TTC549 (cell line): Measurements from ENCODE around the gene COASY.
A peak's percentile ranks its signal among the peaks of the same experiment; 100 is the strongest.

Experiments used
- FAIRE-seq: peaks from 2 replicates; lab custom pipeline; 2012; peaks lifted over from hg19 to GRCh38; lab: Jason Lieb, UNC

Gene COASY

DNA sequence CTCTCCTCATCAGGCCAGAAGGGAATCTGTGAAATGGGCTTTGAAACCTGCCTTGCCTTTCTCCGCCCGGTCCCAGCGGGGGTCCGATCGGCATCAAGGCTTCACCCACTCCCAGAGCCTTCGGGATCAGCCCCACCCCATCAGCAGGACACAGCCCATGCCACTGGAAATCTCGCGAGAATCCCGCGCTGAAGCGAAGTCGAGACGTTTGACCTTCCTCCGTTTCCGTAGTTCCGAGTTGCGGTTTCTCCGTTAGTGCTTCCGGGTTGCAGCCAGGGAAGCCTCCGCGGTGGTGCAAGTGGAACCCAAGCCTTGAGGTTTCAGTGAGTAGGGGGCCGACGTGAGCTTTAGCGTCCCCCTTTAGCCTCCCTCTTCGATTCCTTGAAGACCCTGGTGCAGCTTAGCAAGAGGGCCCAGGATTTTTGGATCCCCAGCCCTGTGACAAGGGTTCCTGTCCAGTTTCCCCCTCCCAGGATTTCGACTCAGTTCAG, at the start of gene COASY:
Gene COASY (plus strand): TSS at position 252 of the 491 bp plus-strand sequence. CDS start 475 bp downstream, outside the sequence.
- no peak for FAIRE-seq

DNA sequence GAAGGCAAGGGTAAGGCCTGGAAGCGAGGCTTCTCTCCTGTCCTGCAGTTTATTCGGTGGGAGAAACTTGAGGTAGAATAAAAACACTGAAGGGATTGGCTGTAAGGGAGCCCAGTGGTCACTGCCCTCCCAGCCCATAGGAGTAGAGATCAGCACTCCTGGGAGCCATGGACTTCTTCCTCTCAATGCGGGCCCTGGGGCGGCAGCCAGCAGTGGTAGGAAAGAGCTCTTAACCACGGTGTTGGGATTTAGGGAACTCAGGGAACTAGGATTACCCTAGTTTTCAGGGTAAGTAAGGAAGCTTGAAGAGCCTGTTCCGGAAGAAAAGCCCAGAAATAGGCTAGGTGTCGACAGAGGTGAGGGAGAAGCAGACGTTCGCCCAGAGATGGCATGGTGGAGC, 49.7 kb upstream of the COASY start:
- FAIRE-seq, result no peak

DNA sequence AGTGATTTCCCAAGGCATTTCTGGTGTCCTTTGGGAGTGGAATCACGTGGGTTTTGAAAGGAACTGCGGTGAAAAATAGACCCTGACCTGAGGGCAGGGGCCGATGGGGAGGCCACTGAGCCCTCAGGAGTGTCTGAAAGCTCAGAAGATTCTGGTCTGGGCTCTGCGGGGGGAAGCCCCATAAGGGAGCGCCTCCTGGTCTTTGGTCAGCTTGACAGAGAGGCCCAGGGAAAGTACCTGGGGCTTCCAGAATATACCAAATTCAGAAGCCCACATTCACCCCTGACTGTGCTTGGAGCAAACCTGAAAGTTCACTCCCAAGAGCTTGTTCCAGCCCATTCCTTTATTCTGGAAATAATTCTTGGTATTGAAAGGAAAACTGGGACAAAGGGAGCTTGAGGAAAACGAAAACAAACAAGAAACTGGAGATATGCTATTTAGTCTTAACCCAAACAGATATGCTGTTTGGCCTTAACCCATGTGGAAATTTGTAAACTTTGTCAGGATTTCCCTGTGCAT, 49.2 kb upstream of the COASY start:
- no peak for FAIRE-seq

DNA sequence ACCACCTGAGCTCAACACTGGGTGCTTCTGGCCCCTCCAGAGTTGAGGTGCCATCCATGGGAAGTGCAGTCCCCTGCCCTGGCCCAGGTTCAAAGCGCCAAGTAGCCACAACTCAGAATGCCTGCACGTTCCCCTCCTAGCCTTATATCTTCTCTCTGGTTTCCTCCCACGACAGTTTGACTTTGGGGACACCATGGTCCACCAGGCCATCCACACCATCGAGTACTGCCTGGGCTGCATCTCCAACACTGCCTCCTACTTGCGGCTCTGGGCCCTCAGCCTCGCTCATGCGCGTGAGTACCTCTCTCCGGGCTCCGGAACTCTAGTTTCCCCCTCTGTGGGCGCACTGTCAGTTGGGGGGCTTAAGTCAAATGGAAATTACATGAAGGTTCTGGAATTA, 48.3 kb upstream of the COASY start:
- FAIRE-seq, result no peak

DNA sequence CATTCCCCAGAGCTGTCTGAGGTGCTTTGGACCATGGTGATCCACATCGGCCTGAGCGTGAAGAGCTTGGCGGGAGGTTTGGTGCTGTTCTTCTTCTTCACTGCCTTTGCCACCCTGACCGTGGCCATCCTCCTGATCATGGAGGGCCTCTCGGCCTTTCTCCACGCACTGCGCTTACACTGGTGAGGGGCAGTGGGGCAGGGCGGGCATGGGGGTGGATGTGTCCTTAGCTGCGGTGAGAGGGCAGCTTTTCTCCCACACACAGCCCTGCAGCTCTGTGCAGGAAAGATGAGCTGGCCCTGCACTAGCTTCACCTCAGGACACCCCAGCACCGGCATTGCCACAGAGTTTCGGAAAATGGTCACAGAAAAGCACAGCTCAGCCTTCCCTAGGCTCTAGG, 47.7 kb upstream of the COASY start:
- no peak for FAIRE-seq

DNA sequence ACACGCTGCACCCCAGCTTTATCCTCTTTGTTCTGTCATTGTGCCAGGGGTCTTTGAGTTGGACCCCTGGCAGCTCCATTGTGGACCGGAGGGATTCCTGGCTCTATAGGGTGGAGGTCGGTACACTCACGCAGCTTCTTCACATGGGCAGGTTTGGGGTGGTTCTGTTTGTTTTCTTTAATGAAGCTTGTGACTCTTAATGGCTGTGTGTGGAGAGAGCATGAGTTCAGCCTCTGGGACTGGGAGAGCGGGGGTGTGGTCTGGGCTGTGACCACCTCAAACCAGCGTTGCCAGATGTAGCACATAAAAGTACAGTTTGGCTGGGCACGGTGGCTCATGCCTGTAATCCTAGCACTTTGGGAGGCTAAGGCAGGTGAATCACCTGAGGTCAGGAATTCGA, 47.1 kb upstream of the COASY start:
- no peak for FAIRE-seq

DNA sequence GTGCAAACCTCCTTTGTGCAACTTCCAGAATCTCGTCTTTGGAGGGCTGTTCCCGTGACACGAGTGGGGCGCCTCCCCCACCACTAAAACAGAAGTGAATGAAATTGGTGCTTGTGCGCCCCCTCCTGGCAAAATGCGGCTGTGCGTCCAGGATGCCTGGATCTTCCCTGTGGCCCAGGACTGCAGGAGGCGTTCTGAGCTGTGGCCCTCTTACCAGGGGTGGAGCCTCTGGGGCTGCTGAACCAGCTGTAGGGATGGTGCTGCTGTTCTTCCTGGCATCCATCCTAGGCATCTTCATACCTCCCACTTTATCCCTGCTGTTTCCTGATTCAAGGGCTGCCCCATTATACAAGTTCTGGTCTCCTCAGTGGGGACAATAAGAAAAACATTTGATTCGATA, 44.4 kb upstream of the COASY start:
- peak; percentile 42 for FAIRE-seq

DNA sequence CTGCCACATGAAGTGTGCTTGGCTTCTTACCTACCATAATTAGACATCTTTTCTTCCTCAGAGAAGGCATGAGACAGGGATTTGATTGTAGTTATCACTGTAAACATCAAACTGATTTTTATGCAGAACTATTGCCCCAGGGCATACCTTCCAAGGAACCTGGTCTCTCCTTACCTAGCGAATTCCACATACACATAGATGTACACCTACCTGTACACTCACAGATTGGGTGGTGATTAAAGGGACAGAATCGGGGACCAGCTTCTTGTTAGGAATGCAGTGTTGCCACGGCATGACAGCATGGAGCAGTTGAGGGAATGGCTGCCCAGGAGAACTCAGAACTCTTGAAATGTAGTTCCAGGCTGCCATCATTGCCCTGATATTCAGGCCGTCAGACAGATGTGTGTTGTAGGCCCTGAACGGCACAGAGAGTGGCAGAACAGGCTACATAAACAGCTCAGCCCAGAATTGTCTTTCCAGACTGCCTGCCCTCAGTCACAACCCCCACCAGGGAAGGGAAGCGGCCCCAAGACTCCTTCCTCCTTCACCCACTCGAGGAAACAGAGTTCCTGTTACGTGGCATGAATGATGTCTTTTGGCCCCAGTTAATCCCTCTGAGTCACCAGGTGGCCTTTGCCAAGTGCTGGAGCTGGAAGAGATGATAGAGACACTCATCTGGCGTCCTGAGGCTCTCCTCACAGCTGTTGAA, 43.7 kb upstream of the COASY start:
- FAIRE-seq, result no peak

DNA sequence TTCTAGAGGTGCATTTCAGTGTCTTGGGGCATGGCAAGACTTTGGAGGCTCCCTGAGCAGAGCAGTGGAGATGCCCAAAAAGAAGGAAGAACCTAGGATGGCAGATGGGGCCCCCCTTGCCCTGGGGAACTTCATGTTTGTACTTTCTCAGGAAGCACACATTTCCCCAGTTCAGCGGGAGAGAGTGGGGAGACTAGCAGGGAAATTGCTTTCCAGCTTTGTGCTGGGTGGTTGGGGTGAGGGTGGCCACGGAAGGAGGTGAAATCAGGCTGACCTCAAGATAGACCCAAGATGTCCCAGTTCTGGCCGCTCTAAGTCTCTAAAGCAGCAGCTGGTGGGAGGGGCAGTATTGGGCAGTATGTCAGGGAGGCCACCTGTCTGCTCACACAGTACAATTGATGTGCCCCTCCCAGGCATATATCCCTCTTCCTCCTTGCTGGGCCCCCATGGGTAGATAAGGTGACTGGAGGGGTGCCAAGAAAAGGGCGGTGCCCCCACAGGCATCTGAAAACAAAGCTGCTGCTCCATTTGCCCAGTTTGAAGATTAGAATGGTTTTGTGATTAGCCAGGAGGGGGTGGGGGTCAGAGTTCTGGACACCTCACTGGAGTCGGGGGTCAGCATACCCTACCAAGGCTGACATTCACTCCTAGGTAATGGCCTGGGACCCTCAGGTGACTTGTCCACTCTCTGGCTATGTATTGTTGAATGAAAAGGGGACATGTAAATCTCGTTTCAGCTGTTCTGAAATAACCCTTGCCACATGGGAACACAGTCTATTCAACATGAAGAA, 43.0 kb upstream of the COASY start:
- FAIRE-seq, result no peak

DNA sequence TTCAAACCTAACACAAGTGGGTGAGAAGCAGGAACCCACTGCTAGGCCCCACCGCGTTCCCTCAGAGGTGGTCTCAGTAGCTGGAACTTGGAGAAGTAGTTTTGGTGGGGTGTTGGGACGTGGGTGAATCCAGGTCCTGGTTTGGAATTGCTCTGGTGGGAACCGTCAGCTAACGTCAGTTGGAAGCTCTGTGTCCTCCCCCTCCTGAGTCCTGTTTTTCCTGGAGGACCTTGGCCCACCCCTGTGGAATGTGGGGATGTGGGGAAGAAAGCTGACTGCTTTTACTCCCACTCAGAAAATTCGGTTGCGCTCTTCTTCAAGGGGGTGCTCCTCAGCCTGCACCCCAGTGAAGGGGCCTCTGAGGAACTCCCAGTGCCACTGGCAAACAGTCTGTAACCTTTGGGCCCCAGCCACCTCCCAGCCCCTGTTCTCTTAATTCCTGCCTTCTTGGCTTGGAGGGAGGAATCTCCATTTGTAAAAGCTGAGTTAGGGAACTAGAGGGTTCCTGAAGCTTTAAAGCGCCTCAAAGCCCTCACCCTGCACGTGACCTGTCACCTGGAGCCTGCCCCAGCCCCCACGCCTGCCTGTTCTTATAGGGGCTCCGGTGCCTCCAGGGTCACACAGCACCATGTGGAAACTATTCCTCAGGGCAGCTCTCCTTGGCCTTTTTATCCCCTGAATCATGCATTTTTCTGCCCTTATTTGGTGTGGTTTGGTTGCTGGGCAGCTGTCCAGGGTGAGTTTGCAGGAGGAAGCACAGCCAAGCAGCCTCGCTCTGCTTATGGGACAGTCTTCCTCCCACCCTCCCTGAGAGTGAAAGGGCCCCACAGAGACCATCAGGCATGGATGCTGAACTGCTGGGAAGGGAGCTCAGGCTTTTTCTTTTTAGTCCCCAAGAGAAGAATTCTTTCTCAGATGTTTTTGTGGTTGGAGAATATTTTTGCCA, 42.1 kb upstream of the COASY start:
- FAIRE-seq, result peak; percentile 33

DNA sequence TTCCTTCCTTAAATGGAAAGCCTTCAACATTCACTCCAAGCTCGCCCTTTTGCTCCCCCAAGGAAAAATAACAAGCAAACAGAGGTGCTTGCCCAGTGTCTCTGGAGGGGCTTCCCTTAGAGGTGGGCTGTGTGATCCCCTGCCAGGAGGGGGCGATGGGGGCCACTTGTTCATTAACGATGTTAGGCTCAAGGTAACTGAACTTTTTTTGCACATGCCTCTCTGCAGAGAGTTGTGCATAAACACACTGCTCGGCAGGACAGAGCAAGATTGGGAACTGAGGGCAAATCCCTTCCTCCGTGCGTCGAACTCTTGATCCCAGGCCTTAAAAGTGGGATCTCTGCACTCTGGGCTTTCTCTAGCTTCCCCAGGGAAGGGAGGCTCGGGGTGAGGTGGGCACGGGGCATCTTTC, 41.4 kb upstream of the COASY start:
- FAIRE-seq, result no peak

DNA sequence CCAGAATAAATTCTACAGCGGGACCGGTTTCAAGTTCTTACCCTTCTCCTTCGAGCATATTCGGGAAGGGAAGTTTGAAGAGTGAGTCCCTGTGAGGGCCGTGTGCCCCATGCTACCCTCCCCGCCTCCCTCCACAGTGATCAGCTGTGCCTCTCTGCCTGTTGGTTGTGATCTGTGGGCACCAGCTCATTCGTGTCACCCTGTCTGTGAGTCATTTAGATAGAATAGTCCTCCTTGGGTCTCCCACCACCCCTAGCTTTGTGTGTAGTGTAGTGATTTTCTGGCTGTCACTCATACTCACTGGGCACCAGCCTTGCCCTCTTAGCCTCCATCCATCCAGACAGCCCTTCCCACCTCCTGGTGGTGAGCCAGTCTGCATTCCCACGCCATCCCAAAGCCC, 40.9 kb upstream of the COASY start:
- no peak for FAIRE-seq

DNA sequence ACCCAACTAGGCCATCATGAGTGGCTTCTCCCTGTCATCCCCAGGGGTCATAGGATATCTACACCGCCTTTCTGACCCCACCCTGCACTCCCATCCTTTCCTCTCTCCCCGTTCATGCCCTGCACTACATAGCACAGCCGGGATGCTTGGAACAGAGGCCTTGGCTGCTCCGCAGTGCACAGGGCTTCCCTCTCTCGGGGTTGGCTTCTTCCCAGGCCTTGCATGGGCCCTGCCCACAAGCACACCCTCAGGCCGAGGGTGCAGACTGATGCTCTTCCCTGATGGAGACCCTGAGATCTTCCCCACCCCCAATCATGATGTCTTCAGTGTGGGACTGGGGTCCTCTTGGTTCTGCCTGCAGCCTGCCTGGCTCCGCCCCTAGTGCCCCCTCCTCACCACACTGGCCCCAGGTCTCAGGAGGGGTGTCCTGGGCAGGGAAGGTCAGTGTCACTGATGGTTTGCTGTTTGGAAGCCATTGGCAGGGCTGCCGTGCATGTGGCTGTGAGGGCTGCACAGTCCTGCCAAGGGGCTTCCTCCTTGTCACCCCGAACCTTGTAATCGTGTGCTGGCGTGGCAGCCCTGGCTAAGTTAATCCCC, 40.2 kb upstream of the COASY start:
- FAIRE-seq, result no peak

DNA sequence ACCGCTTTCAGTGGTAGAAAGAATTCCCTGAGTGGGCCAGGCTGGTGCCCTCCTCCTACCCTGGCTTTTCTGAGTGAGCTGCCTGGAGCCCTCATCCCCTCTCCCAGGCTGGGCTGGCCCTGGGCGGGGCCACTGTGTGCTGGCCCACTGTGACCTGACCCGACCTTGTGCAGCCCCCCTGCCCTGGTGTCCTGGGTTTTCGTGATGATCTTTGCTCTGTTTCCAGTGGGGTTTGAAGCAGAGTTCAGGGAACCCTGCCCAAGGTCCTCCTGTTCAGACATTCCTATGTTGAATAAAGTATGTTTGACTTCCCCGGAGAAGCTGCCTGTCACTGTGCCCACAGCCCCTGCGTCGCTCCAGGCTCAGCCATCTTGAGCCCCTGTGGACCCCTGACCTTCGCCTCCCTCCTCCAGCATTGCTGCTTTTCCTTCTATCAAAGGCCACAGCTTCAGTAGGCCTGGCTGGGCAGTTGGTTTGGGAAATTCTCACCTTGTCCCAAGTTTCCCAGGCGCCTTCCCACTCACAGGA, 39.6 kb upstream of the COASY start:
- FAIRE-seq, result no peak

DNA sequence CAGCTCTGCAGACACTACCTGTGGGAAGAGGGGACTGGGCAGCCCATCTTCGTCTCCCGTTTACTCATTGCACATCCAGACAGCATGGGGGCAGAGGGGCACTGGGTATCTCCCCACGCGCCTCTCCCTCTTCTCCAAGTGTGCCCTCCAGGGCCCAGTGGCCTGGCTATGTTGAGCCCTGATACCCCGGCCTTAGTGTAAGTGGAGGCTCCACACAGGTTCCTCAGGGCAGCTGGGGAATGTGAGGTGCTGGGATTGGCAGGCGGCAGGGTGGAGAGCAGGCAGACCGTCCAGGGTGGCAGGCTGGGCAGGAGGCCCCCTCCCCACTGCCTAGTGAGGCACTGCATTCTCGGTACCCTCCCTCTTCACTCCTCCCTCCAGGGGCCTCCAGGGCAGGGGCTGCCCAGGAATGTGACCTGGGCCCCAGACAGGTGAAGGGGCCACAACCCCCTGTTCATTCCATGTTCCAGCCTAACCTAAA, 39.1 kb upstream of the COASY start:
- no peak for FAIRE-seq

DNA sequence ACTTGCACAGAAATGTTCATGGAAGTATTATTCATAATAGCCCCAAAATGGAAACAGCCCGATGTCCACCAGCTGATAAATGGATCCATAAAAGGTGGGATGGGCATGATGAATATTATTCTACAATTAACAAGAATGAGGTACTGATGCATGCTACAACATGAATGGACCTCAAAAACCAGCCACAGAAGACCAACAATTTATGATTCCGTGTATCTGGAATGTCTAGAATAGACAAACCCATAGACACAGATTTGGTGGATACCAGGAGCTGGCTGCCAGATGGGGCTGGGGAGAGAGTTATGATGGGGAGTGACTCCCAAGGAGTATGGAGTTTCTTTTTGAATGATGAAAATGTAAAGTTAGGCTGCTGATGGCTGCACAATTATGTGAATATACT, 36.7 kb upstream of the COASY start:
- no peak for FAIRE-seq

DNA sequence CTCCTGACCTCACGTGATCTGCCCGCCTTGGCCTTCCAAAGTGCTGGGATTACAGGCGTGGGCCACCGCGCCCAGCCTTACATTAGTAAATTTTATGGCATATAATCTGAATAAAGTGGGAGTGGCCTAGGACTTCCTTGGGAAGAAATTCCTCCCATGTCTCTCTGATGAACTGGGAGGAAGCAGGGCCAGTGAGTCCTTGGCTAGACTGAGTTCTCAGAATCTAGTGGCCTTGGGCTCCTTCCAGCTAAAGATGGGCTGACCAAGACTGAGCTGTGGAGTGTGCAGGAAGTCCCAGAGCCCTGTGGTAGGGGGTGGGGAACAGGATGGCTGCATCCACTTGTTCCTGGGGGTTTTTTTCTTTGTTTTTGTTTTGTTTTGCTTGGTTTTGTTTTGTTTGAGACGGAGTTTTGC, 35.9 kb upstream of the COASY start:
- FAIRE-seq, result no peak

DNA sequence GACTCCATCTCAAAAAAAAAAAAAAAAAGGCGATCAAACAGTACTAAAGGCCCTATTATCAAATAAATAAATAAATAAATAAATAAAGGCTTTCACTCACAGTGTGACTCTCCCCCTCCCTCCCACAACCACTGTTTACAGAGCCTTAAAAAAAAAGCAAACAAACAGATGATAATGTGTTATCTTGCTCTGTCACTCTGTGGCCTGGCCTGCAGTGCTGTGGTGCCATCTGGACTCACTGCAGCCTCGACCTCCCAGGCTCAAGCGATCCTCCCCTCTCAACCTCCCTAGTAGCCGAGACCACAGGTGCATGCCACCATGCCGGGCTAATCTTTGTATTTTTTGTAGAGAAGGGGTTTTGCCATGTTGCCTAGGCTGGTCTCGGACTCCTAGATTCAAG, 34.0 kb upstream of the COASY start:
- FAIRE-seq, result no peak

DNA sequence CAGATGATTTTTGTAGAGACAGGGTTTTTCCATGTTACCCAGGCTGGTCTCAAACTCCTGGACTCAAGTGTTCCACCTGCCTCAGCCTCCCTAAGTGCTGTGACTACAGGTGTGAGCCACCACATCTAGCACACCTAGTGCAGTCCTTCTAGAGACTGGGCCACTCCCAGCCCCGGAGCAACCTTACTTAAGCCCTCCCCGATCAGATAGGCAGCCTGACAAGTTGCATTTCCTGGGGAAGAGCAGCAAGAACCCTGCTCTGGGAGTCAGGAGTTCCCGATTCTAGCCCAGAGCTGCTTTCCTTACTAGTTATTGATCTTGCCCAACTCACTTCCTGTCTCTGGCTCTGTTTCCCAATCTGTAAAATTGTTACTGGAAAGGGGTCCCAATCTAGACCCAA, 32.9 kb upstream of the COASY start:
- FAIRE-seq, result no peak

DNA sequence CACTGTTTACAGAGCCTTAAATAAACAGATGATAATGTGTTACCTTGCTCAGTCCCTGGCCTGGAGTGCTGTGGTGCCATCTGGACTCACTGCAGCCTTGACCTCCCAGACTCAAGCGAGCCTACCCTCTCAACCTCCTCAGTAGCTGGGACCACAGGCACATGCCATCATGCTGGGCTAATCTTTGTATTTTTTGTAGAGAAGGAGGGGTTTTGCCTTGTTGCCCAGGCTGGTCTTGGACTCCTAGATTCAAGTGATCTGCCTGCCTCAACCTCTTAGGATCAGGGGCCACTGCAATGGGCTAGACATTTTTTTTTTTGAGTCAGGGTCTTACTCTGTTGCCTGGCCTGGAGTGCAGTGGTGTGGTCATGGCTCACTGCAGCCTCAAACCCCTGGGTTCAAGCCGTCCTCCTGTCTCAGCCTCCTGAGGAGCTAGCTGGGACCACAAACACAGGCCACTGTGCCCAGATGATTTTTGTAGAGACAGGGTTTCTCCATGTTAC, 30.9 kb upstream of the COASY start:
- no peak for FAIRE-seq
